NT2/D1 (cell line): Measurements from ENCODE around the gene RPL6.
"Not testable (repeated sequence)": the region's sequence is repeated elsewhere in the genome, so short reads cannot be mapped to it uniquely, and the experiment has no call there.

Experiments used
- DNase-seq: peaks from one replicate; pipeline ENCODE4 v3.0.0-alpha.2; 2011; ENCODE audit warnings: low read depth, low spot score
- H3K27me3 ChIP-seq: 2 replicates; pipeline ENCODE4 v1.6.0; 2011; ENCODE audit warnings: mild to moderate bottlenecking; ENCODE audit not compliant: insufficient read length, insufficient read depth
- H3K36me3 ChIP-seq: 2 replicates; pipeline ENCODE4 v1.6.1; 2011; ENCODE audit warnings: mild to moderate bottlenecking, low read length, mixed read lengths; ENCODE audit not compliant: insufficient read depth, insufficient read length
- H3K4me1 ChIP-seq: 2 replicates; pipeline ENCODE4 v1.5.1; 2011; ENCODE audit not compliant: insufficient read depth, insufficient read length
- H3K4me3 ChIP-seq: 2 replicates; pipeline ENCODE4 v1.5.1; 2011; ENCODE audit warnings: low read depth; ENCODE audit not compliant: insufficient read length
- H3K9ac ChIP-seq: 2 replicates; pipeline ENCODE4 v1.6.0; 2011; ENCODE audit warnings: low read depth; ENCODE audit not compliant: insufficient read length
- H3K9me3 ChIP-seq: 2 replicates; pipeline ENCODE4 v1.5.1; 2011; ENCODE audit warnings: mild to moderate bottlenecking, low read length; ENCODE audit not compliant: insufficient read depth
- SUZ12 ChIP-seq: IDR thresholded peaks from 2 replicates; pipeline ENCODE4 v1.6.1; 2011; ENCODE audit not compliant: insufficient read length, insufficient read depth; ENCODE audit errors: extremely low read depth
- YY1 ChIP-seq: IDR thresholded peaks from 2 replicates; pipeline ENCODE4 v1.6.1; 2011; ENCODE audit not compliant: insufficient read length, insufficient read depth
- ZNF274 ChIP-seq: IDR thresholded peaks from 2 replicates; pipeline ENCODE4 v1.6.1; 2011; ENCODE audit warnings: mild to moderate bottlenecking, low read depth, low read length

RPL6 gene

GRCh38 chr12:112418608-112419296 lies 9.3 kb upstream of the RPL6 start, which contains the start of gene PTPN11:
Gene PTPN11, plus strand, starts transcription at chr12:112418947. Its CDS starts 165 bp downstream, at chr12:112419112.
- no peaks in the 10 kb centered on the region for H3K27me3 ChIP-seq
- H3K4me1 ChIP-seq: no peaks in the 10 kb centered on the region
- peak; percentile 70 for DNase-seq
- H3K4me3 ChIP-seq: peak within 1 kb of the TSS; percentile 98
- peak within 1 kb of the TSS; percentile 99 for H3K9ac ChIP-seq
- TF ChIP-seq YY1 (peak; percentile 13), SUZ12 (no peak), ZNF274 (no peak)
- H3K9me3 ChIP-seq: no peaks in the 10 kb centered on the region
- peaks cover 37% of the 10 kb centered on the region for H3K36me3 ChIP-seq

GRCh38 chr12:112418273-112418607 lies 8.8 kb upstream of the RPL6 start:
- Histone ChIP-seq H3K36me3 (peaks cover 33% of the 10 kb centered on the region), H3K9me3 (no peaks in the 10 kb centered on the region), H3K27me3 (no peaks in the 10 kb centered on the region), H3K9ac (peak overlapping the region; percentile 99), H3K4me3 (peak overlapping the region; percentile 98), H3K4me1 (no peaks in the 10 kb centered on the region)
- no peak for DNase-seq
- TF ChIP-seq ZNF274: no peak
- TF ChIP-seq SUZ12: no peak
- no peak for TF ChIP-seq YY1

- DNase-seq, H3K4me3 ChIP-seq, H3K36me3 ChIP-seq, H3K4me1 ChIP-seq, H3K9ac ChIP-seq, H3K27me3 ChIP-seq, H3K9me3 ChIP-seq: not testable (repeated sequence)
Measured at GRCh38 chr12:112415457-112415856, 6.1 kb upstream of the RPL6 start.

- peaks cover 3% of the 10 kb centered on the region for H3K36me3 ChIP-seq
- TF ChIP-seq YY1 (no peak), SUZ12 (no peak), ZNF274 (no peak)
- no peaks in the 10 kb centered on the region for H3K27me3 ChIP-seq
- H3K9me3 ChIP-seq: no peaks in the 10 kb centered on the region
- H3K4me3 ChIP-seq: no peak overlapping the region
- no peak for DNase-seq
- no peak overlapping the region for H3K9ac ChIP-seq
- H3K4me1 ChIP-seq: no peaks in the 10 kb centered on the region
Measured at GRCh38 chr12:112413855-112414625, 4.6 kb upstream of the RPL6 start.

GRCh38 chr12:112409906-112410244 lies 470 bp upstream of the RPL6 start:
- peaks cover 2% of the 10 kb centered on the region for H3K4me1 ChIP-seq
- H3K4me3 ChIP-seq: no peak overlapping the region
- H3K9me3 ChIP-seq: no peaks in the 10 kb centered on the region
- no peak overlapping the region for H3K9ac ChIP-seq
- no peak for DNase-seq
- TF ChIP-seq YY1: no peak
- no peaks in the 10 kb centered on the region for H3K27me3 ChIP-seq
- peaks cover 44% of the 10 kb centered on the region for H3K36me3 ChIP-seq

- Histone ChIP-seq H3K9ac (peak overlapping the region; percentile 98), H3K27me3 (no peaks in the 10 kb centered on the region), H3K36me3 (peaks cover 57% of the 10 kb centered on the region), H3K9me3 (no peaks in the 10 kb centered on the region), H3K4me3 (peak overlapping the region; percentile 97), H3K4me1 (peaks cover 2% of the 10 kb centered on the region)
- TF ChIP-seq ZNF274: no peak
- TF ChIP-seq YY1: no peak
- no peak for TF ChIP-seq SUZ12
- no peak for DNase-seq
Measured at GRCh38 chr12:112408621-112409020, 784 bp downstream of the RPL6 start.

- not testable (repeated sequence) for H3K9me3 ChIP-seq, H3K27me3 ChIP-seq, H3K4me1 ChIP-seq, DNase-seq
- H3K9ac ChIP-seq: peak overlapping the region; percentile 78
- H3K36me3 ChIP-seq: peaks cover 60% of the 10 kb centered on the region
- H3K4me3 ChIP-seq: peak overlapping the region; percentile 44
Measured at GRCh38 chr12:112407683-112408082, 1.7 kb downstream of the RPL6 start.
